ENCODE measurements around the gene LRRC26.

LRRC26 gene

GRCh38 chr9:137166380-137167229 is 3.2 kb downstream of the LRRC26 start:
- DNase-seq = no peak

GRCh38 chr9:137165250-137165836 is 4.5 kb downstream of the LRRC26 start:
- no peak for DNase-seq

DNA sequence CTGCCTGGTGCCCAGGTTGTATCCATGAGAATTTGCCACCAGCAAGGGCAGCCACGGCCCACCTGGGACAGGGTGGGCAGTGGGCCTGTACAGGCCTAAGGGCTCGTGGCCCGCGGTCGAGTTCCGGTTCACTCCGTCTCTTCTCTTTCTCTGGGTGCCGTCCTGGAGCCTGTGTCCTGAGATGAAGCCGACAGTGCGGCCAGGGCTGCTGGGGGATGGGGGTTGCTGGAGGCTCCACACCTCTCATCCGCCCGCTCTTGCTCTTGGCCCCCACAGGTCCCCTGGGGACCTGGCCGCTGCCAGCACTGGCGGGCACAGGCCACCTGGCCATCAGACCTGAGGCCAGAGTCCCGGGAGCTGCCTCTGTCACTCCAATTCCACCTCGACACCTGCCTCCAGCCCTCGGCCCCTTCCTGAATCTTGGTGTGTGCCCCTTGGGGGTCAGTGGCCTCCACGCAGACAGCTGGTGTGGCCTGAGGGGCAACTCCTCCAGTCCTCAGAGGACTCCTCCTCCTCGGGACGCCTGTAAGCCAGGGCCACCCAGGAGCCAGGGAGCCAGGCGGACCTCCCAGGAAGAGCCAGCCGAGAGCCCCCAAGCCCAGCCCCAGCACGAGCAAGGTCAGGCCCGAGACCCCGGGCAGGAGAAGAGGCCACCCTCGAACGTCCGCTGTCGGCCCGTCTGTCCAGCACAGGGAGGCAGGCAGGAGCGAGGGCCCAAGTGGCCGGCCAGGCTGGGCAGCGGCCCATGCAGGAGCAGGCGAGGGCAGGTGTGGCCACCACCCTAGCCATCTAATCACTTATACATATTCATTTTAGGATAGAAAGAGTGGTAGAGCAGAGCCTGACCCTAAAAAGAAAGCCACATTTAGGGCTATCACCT is 5.2 kb downstream of the LRRC26 start:
- no peak for DNase-seq

- no peak for DNase-seq
Measured at GRCh38 chr9:137163805-137164204, 6.0 kb downstream of the LRRC26 start.

DNA sequence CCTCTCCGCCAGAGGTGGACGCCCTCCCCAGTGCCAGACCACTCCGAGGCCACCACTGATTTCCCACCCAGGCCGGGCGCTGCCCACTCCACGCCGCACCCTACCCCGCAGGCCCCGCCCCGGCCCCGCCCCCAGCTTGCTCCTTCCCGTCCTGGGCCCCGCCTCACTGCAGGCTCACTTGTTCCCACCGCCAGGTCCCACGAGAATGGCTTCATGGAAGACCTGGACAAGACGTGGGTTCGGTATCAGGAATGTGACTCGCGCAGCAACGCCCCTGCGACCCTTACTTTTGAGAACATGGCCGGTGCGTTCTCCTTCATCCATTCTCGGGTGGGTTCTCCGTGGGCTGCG is 6.5 kb downstream of the LRRC26 start:
- no peak for DNase-seq

DNA sequence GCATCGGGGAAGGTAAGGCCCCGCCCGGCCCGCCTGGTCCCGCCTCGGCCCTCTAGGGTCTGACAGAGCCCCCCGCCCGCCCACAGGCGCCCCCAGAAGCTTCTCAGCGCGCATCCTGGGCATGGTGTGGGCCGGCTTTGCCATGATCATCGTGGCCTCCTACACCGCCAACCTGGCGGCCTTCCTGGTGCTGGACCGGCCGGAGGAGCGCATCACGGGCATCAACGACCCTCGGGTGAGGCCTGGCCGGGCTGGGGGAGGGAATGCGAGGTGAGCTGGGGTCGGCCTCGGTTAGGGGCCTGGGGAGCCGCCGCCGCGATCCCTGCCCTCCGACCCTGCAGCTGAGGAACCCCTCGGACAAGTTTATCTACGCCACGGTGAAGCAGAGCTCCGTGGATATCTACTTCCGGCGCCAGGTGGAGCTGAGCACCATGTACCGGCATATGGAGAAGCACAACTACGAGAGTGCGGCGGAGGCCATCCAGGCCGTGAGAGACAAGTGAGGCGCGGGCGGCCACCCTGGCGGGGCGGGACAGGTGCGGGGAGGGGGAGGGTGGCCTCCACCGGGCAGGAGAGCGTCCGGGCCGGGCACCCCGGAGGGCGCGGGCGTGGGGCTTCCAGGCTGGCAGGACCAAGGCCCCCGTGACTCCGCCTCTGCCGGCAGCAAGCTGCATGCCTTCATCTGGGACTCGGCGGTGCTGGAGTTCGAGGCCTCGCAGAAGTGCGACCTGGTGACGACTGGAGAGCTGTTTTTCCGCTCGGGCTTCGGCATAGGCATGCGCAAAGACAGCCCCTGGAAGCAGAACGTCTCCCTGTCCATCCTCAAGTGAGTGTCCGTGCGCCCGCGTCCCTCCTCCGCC is 7.1 kb downstream of the LRRC26 start:
- no peak for DNase-seq

- no peak for DNase-seq
Measured at GRCh38 chr9:137161558-137162486, 8.0 kb downstream of the LRRC26 start.

- peak in 1 of 2 experiments; percentile 43 for DNase-seq
Measured at GRCh38 chr9:137160716-137161557, 8.9 kb downstream of the LRRC26 start.

- no peak for DNase-seq
Measured at GRCh38 chr9:137160054-137160425, 9.8 kb downstream of the LRRC26 start.

DNA sequence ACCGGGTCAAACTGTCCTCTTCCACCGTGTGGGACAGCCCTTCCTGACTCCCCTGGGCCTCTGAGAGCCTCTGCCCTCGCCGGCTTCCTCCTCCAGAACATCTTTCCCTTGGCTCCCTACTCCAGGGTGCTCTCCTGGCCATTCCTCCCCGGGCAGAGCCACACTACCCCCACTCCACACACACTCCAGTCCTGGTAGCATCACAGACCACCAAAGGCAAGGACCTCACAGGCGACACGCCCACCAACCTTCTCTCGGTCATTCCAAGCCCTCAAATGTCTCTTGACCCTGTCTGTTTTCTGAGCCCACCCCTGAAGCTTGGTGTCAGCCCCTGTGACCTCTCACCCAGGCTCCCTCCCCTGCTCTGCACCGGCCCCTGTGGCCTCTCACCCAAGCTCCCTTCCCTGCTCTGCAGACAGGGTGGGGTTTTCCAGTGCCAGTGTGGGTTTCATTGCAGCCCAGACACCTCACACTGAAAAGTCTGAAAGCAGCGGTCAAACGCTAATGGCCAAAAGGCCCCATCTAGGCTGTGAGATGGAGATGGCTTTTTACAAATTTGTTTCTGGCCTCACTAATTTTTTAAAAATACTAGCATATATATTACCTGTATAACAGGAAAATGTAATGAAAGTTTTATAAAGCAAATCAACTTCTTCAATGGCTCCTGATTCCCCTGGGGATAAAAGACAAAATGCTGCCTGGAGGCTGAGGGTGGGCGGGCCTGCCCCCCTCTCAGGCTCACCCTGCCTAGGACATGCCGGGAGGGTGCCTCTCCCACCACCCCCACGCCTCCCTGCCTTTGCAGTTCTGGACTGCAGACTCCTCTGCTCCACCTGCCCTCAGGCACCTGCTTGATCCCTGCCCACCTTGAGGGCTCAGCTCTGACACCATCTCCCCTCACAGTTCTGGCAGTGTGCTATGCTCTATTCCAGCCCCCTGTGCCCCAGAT is 10.5 kb downstream of the LRRC26 start:
- DNase-seq = no peak

- peak in 1 of 2 experiments; percentile 28 for DNase-seq
Measured at GRCh38 chr9:137158625-137159024, 11.2 kb downstream of the LRRC26 start.

DNA sequence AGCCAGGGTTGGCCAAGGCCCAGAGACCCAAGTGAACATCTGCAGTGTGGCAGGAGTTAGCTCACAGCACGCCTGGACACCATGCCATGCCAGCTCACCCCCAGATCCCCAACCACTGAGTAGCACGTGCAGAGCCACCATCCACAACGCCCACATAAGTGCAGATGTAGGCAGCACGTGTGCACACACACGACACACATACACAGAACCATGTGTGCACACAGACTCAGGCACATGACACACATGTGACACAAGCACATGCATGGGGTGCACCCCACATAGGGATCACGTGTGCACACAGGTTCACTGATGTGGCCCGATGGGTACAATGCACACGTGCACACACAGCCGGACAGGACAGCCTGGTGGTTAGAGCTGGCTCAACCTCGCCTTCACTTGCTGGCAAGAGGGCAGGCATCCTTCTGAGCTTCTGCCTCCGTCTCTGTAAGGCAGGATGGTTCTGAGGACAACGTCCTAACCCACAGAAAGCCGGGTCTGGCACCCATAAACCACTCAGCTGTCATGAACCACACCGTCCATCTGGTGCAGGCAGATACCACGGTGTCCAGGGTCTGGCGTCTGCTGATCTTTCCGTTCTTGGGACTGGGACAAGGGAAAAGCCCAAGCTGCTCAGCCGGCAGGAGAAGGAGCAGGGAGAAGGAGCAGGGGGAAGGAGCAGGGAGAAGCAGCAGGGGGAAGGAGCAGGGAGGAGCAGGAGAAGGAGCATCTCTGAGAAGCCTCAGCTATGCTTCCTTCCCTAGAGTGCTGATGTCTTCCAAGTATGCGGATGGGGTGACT is 12.0 kb downstream of the LRRC26 start:
- no peak for DNase-seq

GRCh38 chr9:137156567-137157375 is 13.1 kb downstream of the LRRC26 start:
- DNase-seq = no peak

DNA sequence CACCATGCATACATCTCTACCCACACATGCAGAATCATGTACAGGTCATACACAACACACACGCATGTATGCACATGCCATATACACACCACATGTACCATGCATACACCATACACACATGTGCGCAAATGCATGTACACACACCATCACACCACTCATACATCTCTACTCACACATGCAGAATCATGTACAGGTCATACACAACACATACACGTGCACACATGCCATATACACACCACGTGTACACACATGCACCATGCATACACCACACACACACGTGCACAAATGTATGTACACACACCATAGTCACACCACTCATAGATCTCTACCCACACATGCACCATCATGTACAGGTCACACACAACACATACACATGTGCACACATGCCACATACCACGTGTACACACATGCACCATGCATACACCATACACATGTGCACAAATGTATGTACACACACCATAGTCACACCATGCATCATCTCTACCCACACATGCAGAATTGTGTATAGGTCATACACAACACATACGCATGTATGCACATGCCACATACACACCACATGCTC is 16.9 kb downstream of the LRRC26 start:
- DNase-seq = no peak

DNA sequence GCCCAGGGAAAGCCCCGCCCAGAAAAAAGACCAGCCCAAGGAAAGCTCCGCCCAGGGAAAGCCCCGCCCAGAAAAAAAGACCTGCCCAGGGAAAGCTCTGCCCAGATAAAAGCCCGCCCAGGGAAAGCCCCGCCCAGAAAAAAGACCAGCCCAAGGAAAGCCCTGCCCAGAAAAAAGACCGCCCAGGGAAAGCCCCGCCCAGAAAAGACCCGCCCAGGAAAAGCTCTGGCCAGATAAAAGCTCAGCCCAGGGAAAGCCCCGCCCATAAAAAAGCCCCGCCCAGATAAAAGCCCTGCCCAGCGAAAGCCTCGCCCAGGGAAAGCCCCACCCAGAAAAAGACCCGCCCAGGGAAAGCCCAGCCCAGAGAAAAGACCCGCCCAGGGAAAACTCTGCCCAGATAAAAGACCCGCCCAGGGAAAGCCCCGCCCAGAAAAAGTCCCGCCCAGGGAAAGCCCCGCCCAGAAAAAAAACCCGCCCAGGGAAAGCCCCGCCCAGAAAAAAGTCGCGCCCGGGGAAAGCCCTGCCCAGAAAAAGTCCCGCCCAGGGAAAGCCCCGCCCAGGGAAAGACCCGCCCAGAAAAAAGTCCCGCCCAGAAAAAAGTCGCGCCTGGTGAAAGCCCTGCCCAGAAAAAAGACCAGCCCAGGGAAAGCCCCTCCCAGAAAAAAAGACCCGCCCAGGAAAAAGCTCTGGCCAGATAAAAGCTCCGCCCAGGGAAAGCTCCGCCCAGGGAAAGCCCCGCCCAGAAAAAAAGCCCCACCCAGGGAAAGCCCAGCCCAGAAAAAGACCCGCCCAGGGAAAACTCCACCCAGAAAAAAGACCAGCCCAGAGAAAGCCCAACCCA is 19.0 kb downstream of the LRRC26 start:
- DNase-seq = peak; percentile 41 to 79

DNA sequence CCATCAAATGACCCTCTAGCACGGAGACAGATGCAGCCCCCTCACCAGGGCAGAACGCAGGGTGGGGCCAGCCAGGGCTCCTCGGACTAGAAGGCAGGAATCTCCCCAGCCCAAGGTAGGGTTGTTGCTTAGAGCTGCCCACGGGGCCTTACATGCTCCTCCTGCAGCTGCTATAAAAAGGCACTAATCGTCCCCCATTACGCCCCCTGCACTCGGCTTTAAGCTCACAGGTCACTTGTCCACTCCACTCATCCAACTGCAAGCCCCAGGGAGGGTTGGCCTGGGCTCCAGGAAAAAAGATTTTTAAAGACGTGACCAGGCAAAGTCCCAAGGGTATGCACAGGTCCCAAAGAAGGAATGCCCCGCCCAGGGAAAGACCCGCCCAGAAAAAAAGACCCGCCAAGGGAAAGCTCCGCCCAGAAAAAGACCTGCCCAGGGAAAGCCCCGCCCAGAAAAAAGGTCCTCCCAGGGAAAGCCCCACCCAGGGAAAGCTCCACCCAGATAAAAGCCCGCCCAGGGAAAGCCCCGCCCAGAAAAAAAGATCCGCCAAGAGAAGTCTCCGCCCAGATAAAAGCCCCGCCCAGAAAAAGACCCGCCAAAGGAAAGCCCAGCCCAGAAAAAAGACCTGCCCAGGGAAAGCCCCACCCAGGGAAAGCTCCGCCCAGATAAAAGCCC is 19.8 kb downstream of the LRRC26 start:
- DNase-seq = peak in 1 of 2 experiments; percentile 77
